NCI-H2029 treated with DMSO at 0.1 percent for 48 hours (cell line): ENCODE data around the gene KSR2.
"Not testable (repeated sequence)": the region's sequence is repeated elsewhere in the genome, so short reads cannot be mapped to it uniquely, and the experiment has no call there.

Experiments
- DNase-seq: peaks from one replicate; lab custom pipeline; 2025; lab: John Stamatoyannopoulos, UW

The KSR2 gene

DNA sequence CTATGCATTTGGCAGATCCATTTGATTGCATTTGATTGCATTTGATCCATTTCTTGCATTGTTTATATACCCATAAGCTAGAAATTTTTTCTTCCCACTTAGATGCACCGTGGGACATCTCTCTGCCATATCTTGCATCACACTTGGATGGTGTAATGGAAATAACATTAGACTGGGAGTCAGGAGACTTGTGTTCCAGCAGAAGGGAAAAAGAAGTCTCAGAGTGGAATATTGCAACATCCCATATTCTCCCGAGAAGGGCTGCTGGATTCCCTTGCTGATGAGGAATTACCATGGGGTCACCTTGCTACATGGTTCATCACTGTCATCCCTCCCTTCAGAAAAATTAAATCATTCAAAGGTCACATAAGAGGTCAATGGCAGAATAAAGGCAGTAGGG, 78.1 kb downstream of the KSR2 start:
- DNase-seq: no peak

DNA sequence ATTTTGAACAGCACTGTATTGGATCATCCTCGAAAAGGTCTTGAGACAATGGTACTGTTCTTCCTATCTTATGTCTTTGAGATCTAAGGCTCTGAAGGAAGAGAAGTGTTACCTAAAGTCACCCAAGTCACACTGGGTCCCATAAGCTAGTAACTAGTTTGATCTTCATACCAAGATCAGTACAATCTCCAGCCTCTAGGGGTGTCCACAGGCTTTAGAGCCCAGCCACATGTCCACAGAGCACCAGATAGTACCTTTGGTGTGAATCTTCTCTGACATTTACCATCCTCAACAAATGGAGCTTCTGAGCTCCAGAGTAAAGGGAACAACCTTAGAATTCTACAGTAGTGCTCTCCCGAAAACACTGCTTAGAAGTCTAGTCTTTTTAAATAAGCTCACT, 78.7 kb downstream of the KSR2 start:
- DNase-seq: no peak

- no peak for DNase-seq
Observed at GRCh38 chr12:117889098-117889497, 79.7 kb downstream of the KSR2 start.

GRCh38 chr12:117885211-117885610, 83.6 kb downstream of the KSR2 start:
- no peak for DNase-seq

GRCh38 chr12:117884161-117884560, 84.6 kb downstream of the KSR2 start:
- no peak for DNase-seq

GRCh38 chr12:117882603-117883184, 86.1 kb downstream of the KSR2 start:
- DNase-seq: no peak

DNA sequence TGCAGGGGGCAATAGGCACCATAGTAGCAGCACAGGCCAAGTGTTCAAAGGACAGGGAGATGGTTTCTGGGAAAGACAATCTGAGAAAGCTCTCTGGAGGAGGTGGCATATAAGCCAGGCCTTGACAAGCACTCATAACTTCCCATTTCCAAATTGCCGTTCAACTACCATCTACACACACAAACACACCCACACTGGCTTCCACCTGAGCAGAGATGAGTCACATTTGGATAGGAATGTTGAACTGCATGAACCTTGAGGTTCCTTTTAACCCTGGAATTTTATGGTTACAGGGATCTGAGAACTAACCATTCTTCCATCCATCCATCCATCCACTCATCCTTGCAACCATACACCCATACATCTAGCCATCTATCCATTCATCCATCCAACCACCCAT, 86.6 kb downstream of the KSR2 start:
- DNase-seq: no peak

DNA sequence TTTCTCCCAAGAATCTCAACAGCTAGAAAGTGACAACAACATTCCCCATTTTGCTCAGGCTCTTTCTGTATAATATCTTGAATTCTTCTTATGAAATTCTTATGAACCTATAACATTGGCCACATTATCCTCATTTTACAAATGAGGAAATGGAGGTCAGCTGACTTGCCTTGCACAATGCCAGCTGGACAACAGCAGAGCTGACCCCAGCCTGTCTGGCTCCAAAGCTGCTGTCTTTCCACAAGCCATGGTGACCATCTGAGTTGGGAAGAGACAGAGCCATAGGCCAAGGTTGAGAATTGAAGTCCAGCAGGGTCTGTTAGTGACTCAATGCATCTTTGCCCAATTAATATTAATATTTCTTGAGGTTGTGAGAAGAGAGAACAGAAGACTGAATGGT, 87.3 kb downstream of the KSR2 start:
- DNase-seq: no peak

GRCh38 chr12:117878605-117879004, 90.2 kb downstream of the KSR2 start:
- DNase-seq: no peak

DNA sequence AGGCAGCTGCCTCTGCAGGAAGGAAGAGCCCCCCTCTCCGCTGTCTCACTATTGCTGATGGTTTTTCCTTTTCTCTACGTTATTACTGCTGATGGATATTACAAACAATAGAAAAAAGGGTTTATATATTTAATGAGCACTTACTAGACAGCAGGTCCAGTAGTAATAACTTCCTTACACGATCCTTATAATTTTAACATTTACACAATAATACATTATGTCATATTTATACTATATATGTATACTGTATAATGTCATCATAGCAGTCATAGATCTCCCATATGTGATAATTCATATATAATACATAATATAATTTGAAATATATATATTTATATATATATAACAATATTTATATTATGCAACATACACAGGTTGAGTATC, 92.4 kb downstream of the KSR2 start:
- DNase-seq: no peak

DNA sequence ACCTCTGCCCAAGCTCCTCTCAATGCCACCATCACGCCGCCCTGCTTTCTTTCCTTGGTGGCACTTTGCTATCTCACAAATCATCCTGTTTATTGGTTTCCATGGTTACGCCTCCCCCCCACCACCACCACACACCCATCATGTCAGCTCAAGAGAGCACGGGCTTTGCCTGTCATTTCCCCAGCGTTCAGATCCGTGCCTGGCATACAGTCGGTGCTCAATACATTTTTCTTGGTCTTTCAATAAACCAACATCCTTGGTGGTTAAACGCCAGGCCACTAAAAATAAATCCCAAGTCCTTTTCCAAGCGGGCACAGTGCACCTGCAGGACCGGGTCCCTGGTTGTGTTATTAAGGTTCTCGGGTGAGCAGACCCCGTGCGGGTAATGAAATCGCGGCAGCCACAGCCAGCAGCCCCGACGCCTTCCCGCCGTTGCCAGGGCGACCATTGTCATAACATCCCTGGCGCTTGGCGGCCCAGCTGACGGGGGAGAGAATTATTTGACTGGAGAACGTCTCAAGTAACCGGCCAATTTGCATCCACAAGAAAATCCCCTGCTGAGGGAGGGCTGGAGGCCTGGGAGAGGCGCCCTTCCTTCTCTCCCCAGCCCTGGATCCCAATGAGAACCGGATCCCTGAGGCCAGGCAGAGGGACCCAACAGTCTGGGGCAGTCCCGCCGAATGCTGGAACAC, 92.9 kb downstream of the KSR2 start:
- peak; percentile 47 for DNase-seq

DNA sequence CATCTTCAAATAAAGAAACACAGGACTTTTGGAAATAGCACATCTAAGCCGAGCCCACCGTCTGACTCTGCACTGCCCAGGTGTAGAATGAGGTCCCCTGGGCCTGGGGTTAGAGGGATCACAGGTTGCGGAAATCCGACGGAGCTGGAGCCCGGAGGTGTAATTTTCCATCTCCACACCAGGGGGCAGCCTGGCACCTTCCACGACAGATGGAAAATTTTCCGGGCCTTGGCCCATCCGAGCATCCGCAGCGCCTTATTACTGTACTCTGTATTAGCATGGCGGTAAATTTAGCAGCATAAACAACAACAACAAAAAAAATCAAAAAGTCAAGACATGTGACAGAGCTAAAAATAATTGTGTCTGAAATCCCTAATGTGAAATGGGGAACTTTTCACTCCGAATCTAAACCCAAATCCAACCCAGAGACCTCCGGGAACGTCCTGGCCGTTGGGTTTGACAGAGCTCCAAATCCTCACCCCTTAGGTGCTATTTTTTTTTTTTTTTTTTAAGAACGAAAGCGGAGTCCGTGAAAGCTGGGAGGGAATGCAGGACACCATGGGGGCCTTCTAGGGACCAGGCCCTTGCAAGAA, 93.9 kb downstream of the KSR2 start:
- peak; percentile 51 for DNase-seq

GRCh38 chr12:117874198-117874597, 94.6 kb downstream of the KSR2 start:
- DNase-seq: not testable (repeated sequence)

GRCh38 chr12:117872546-117873169, 96.1 kb downstream of the KSR2 start:
- DNase-seq: no peak

DNA sequence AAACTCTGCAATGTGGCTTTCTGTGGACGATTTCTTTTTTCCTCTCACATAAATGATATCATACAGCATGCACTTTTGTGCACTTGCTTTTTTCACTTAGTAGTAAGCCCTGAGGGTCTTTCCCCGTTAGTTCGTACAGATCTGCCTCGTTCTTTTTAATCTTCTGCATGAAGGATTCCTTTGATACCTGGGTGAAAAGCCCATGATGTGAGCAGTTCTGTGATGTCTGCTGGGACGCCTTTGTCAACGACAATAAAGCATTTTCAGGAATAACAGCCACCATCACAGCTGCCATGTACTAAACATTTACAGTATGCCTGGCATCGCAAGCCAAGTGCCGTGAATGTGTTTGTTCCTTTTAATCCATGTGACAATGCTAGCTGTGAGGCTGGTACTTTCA, 99.2 kb downstream of the KSR2 start:
- DNase-seq: no peak

DNA sequence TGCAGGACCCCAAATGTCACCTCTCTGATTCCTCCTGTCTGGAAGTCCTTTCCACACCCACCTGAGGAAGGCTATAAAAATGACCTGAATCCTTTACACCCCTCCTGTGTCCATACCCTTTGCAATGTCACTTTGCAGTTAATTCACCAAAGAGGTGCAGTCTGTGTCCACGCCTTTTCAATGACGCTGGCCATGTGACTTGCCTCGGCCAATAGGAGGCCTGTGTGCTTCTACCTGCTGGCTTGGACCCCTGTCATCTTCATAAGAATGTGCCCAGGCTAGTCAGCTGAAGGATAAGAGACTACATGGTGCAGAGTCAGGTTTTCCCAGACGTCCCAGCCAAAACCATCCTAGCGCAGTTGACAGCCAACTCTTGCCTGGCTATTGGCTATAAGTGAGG, 101.4 kb downstream of the KSR2 start:
- DNase-seq: no peak

- DNase-seq: no peak
Observed at GRCh38 chr12:117865505-117865904, 103.3 kb downstream of the KSR2 start.

GRCh38 chr12:117863002-117863709, 105.6 kb downstream of the KSR2 start:
- no peak for DNase-seq

GRCh38 chr12:117861691-117862090, 107.1 kb downstream of the KSR2 start:
- no peak for DNase-seq

DNA sequence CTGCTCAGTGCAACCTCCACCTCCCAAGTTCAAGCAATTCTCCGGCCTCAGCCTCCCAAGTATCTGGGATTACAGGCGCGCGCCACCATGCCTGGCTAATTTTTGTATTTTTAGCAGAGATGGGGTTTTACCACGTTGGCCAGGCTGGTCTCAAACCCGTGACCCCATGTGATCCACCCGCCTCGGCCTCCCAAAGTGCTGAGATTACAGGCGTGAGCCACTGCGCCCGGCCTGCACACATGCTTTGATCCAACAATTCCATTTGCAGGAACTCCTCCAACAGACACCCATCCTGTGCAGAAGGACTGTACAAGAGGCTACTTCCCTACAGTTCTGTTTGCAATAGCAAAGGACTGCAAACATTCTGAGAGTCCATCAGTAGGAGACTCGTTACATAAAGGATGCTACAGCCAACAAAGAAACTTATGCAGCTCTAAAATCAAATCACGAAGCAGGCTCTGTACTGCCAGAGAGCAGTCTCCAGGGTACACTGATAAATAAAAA, 108.0 kb downstream of the KSR2 start:
- DNase-seq: peak; percentile 75

DNA sequence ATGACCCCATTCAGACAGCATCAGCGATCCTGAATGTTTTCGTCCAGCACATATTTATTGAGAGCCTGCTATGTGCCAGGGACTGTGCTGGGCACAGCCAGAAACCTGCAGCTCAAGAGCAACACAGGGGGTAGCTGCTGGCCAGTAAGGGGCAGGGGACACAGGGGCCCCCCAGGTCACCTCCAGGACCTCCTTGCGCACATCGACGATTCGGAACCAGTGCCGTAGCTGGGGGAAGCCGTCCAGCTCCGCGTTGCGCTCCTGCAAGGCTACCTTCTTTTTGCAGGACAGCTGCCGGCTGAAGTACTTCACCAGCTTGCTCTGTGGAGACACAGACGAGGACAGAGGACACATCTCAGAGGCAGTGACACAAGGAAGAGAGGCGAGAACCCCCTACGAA, 108.7 kb downstream of the KSR2 start:
- DNase-seq: no peak
